Natural killer cell (primary cell): ENCODE results near the gene USPL1. TPM values are rescaled to one million over a fixed set of nuclear protein-coding genes. Genes with fewer than 3 reads are reported as not detected.
A peak's percentile ranks its signal among the peaks of the same experiment; 100 is the strongest.

Experiments used
- ATAC-seq, 3 donors: fragments of 150-1000 bp in 2 of 3; fragments of 200-7000 bp in 1 of 3; cut with Tn5 transposase; 1 replicate in 1 of 3; 2 replicates in 2 of 3; pipeline ENCODE4 v1.10.0; 2021; ENCODE audit warnings: mild to moderate bottlenecking in 2 of 3, moderate library complexity in 2 of 3
- DNase-seq, 2 donors: peaks; one replicate each; pipeline versions ENCODE4 v3.0.0 to v3.0.0-alpha.2; 2013 to 2021; ENCODE audit warnings: mixed read lengths in 1 of 2
- H3K27ac ChIP-seq: one replicate; pipeline ENCODE4 v1.5.1; 2013; ENCODE audit warnings: mild to moderate bottlenecking, low read length
- H3K27me3 ChIP-seq: one replicate; pipeline ENCODE4 v1.6.1; 2013; ENCODE audit warnings: low read length; ENCODE audit not compliant: control insufficient read depth, insufficient read depth
- H3K36me3 ChIP-seq: one replicate; pipeline ENCODE4 v1.6.1; 2013; ENCODE audit warnings: low read length; ENCODE audit not compliant: control insufficient read depth, insufficient read depth
- H3K4me1 ChIP-seq: one replicate; pipeline ENCODE4 v1.6.1; 2013; ENCODE audit warnings: low read length; ENCODE audit not compliant: control insufficient read depth, insufficient read depth
- H3K4me3 ChIP-seq: one replicate; pipeline ENCODE4 v1.5.1; 2013; ENCODE audit warnings: low read length
- H3K9me3 ChIP-seq: one replicate; pipeline ENCODE4 v1.6.1; 2013; ENCODE audit warnings: low read length; ENCODE audit not compliant: control insufficient read depth, insufficient read depth
- H3K27ac Mint-ChIP-seq, 2 donors: one replicate each; pipeline ENCODE4 v1.8.0; 2022; ENCODE audit warnings: mild to moderate bottlenecking in 2 of 2, mixed read lengths in 2 of 2, moderate library complexity in 1 of 2
- H3K27me3 Mint-ChIP-seq, 2 donors: one replicate each; pipeline ENCODE4 v1.8.0; 2022; ENCODE audit warnings: low read depth in 2 of 2, mixed read lengths in 2 of 2
- H3K36me3 Mint-ChIP-seq: one replicate; pipeline ENCODE4 v1.8.0; 2022; ENCODE audit warnings: mixed read lengths
- H3K4me1 Mint-ChIP-seq, 2 donors: one replicate each; pipeline ENCODE4 v1.8.0; 2022; ENCODE audit warnings: mixed read lengths in 2 of 2
- H3K4me3 Mint-ChIP-seq: one replicate; pipeline ENCODE4 v1.8.0; 2022; ENCODE audit warnings: mild to moderate bottlenecking, moderate library complexity, mixed read lengths
- H3K9me3 Mint-ChIP-seq, 2 donors: one replicate each; pipeline ENCODE4 v1.8.0; 2022; ENCODE audit warnings: mixed read lengths in 2 of 2
- CTCF ChIP-seq: fragments of 200-600 bp; IDR thresholded peaks from one replicate; pipeline ENCODE4 v1.8.0; 2022; ENCODE audit warnings: antibody characterized with exemption
- WGBS: methylation state at CpG from one replicate; pipeline ENCODE4 v1.1.7; 2013; ENCODE audit warnings: missing lambda C conversion rate; ENCODE audit not compliant: insufficient coverage; 5-methylcytosine and 5-hydroxymethylcytosine counted together
- intact Hi-C: fragments of 100-400 bp; cut with micrococcal nuclease; formaldehyde crosslinking; loops from one replicate; pipeline ENCODE4 v1.14.2; 2022
- total RNA-seq, 4 donors: library from RNA; stranded (reverse); fragments of 120-200 nt in 1 of 4; gene quantifications; one replicate each; pipeline versions ENCODE4 v1.2.3 to v1.2.4, GENCODE V29; 2013 to 2022

The USPL1 gene
- total RNA-seq, 3 donors from 2014 or later (not counting 1 experiment from before 2014, with no cell fraction given), result 34.8 to 39.0 (median 36.9) TPM

- 17% methylated on average over 6 of the region's 9 CpGs for WGBS
- no peaks in the 10 kb centered on the region for H3K4me1 ChIP-seq
- Mint-ChIP-seq H3K4me1 (peaks cover 13% of the 10 kb centered on the region in 2 donors), H3K9me3 (no peaks in the 10 kb centered on the region), H3K27me3 (no peaks in the 10 kb centered on the region), H3K36me3 (no peaks in the 10 kb centered on the region), H3K4me3 (no peak overlapping the region), H3K27ac (peak overlapping the region in 1 of 2 donors; percentile 8)
- TF ChIP-seq CTCF, result peak; percentile 56
- no peak overlapping the region for H3K27ac ChIP-seq
- intact Hi-C loops, result loop anchor here (1.0 to 5.0 kb wide), 2 partner anchors 38 to 124 kb away; no protein-coding TSS in a partner anchor
- no peaks in the 10 kb centered on the region for H3K9me3 ChIP-seq
- DNase-seq (peak in 1 of 2 donors; percentile 65), ATAC-seq (peak; percentile 75 to 95 (median 94))
- H3K36me3 ChIP-seq, result no peaks in the 10 kb centered on the region
- H3K27me3 ChIP-seq, result no peaks in the 10 kb centered on the region
- H3K4me3 ChIP-seq, result no peak overlapping the region
These were observed 62.0 kb downstream of the USPL1 start for GRCh38 chr13:30679483-30680330.

- Histone ChIP-seq H3K4me1 (no peaks in the 10 kb centered on the region), H3K27ac (no peak overlapping the region), H3K36me3 (no peaks in the 10 kb centered on the region), H3K4me3 (no peak overlapping the region), H3K9me3 (no peaks in the 10 kb centered on the region), H3K27me3 (no peaks in the 10 kb centered on the region)
- H3K27ac Mint-ChIP-seq, result no peak overlapping the region
- H3K9me3 Mint-ChIP-seq, result no peaks in the 10 kb centered on the region
- intact Hi-C loops, result loop anchor here (5.0 kb wide), 1 partner anchor 35 kb away; no protein-coding TSS in a partner anchor
- no peaks in the 10 kb centered on the region for H3K36me3 Mint-ChIP-seq
- no peak for TF ChIP-seq CTCF
- ATAC-seq, result peak in 1 of 3 donors; percentile 71
- no peak for DNase-seq
- peaks cover 0 to 2% of the 10 kb centered on the region in 2 donors for H3K27me3 Mint-ChIP-seq
- WGBS, result 40% methylated on average over 1 of the region's 2 CpGs
- H3K4me1 Mint-ChIP-seq, result peaks cover 12 to 14% of the 10 kb centered on the region in 2 donors
- no peak overlapping the region for H3K4me3 Mint-ChIP-seq
These were observed 64.1 kb downstream of the USPL1 start for GRCh38 chr13:30681843-30682242.

GRCh38 chr13:30685320-30685859, 67.7 kb downstream of the USPL1 start:
- H3K9me3 ChIP-seq, result no peaks in the 10 kb centered on the region

More at GRCh38 chr13:30685320-30685859, 67.7 kb downstream of the USPL1 start:
- no peak overlapping the region for H3K27ac Mint-ChIP-seq
- no peaks in the 10 kb centered on the region for H3K36me3 Mint-ChIP-seq
- no peak for ATAC-seq
- H3K4me3 Mint-ChIP-seq, result no peak overlapping the region
- peaks cover 15 to 21% of the 10 kb centered on the region in 2 donors for H3K4me1 Mint-ChIP-seq
- WGBS, result 100% methylated on average over 4 of the region's 8 CpGs
- no peak for DNase-seq
- intact Hi-C loops, result no loop called here
- Histone ChIP-seq H3K4me1 (peaks cover 8% of the 10 kb centered on the region), H3K27me3 (no peaks in the 10 kb centered on the region), H3K27ac (no peak overlapping the region), H3K4me3 (no peak overlapping the region), H3K36me3 (no peaks in the 10 kb centered on the region)
- peaks cover 0 to 2% of the 10 kb centered on the region in 2 donors for H3K27me3 Mint-ChIP-seq
- no peaks in the 10 kb centered on the region for H3K9me3 Mint-ChIP-seq
- no peak for TF ChIP-seq CTCF
